HG03571 (cell line): ENCODE results near the gene MICOS13.
"Not testable (repeated sequence)": the region's sequence is repeated elsewhere in the genome, so short reads cannot be mapped to it uniquely, and the experiment has no call there.

Experiments
- ATAC-seq: cut with Tn5 transposase; IDR thresholded peaks from one replicate; pipeline ENCODE4 v1.9.1; 2021; ENCODE audit not compliant: unreplicated experiment

MICOS13 gene

GRCh38 chr19:5680437-5681368 is at the start of gene MICOS13, which contains the start of gene HSD11B1L:
Gene MICOS13, minus strand, starts transcription at chr19:5680516. Its CDS starts 30 bp downstream, at chr19:5680486.
Gene HSD11B1L, plus strand, starts transcription at chr19:5681027. Its CDS starts 3,806 bp downstream, at chr19:5684833.
- ATAC-seq, result peak; percentile 80

GRCh38 chr19:5727453-5728050 is 47.2 kb upstream of the MICOS13 start:
- ATAC-seq, result no peak

GRCh38 chr19:5719961-5720790 is 39.9 kb upstream of the MICOS13 start, which contains the start of the genes CATSPERD and LONP1:
Gene CATSPERD, plus strand, starts transcription at chr19:5720637. Its CDS starts 101 bp downstream, at chr19:5720738.
Gene LONP1, minus strand, starts transcription at chr19:5720146. Its CDS starts 14 bp downstream, at chr19:5720132.
- ATAC-seq, result peak; percentile 83

GRCh38 chr19:5719274-5719960 is 39.1 kb upstream of the MICOS13 start:
- no peak for ATAC-seq

- no peak for ATAC-seq
Observed at GRCh38 chr19:5718579-5719273, 38.4 kb upstream of the MICOS13 start.

GRCh38 chr19:5718037-5718578 is 37.8 kb upstream of the MICOS13 start:
- ATAC-seq, result no peak

- no peak for ATAC-seq
Observed at GRCh38 chr19:5717215-5717935, 37.1 kb upstream of the MICOS13 start.

- no peak for ATAC-seq
Observed at GRCh38 chr19:5714816-5715215, 34.5 kb upstream of the MICOS13 start.

- no peak for ATAC-seq
Observed at GRCh38 chr19:5713228-5713627, 32.9 kb upstream of the MICOS13 start.

GRCh38 chr19:5711713-5712161 is 31.4 kb upstream of the MICOS13 start:
- no peak for ATAC-seq

GRCh38 chr19:5711025-5711424 is 30.7 kb upstream of the MICOS13 start:
- ATAC-seq, result no peak

- no peak for ATAC-seq
Observed at GRCh38 chr19:5707576-5708575, 27.6 kb upstream of the MICOS13 start.

- ATAC-seq, result no peak
Observed at GRCh38 chr19:5706876-5707573, 26.7 kb upstream of the MICOS13 start.

GRCh38 chr19:5705552-5705951 is 25.2 kb upstream of the MICOS13 start:
- ATAC-seq, result no peak

GRCh38 chr19:5703819-5704818 is 23.8 kb upstream of the MICOS13 start:
- no peak for ATAC-seq

GRCh38 chr19:5702053-5702410 is 21.7 kb upstream of the MICOS13 start:
- not testable (repeated sequence) for ATAC-seq
